AG09309 (cell line): ENCODE measurements around the gene PSMC3.

Source experiments
- DNase-seq: peaks from one replicate; pipeline ENCODE4 v3.0.0-alpha.2; 2010; ENCODE audit warnings: low read depth
- H3K4me3 ChIP-seq: 2 replicates; pipeline ENCODE4 v1.5.1; 2011; ENCODE audit warnings: mild to moderate bottlenecking, low read depth, low read length, moderate library complexity; ENCODE audit not compliant: control insufficient read depth
- TF ChIP-seq, protein P1 (sequence below): IDR thresholded peaks from 2 replicates; pipeline ENCODE4 v1.5.1; 2011; ENCODE audit warnings: mild to moderate bottlenecking, low read depth, low read length, inconsistent platforms; ENCODE audit not compliant: insufficient read depth, control insufficient read depth; ENCODE audit errors: missing control alignments

PSMC3 gene

DNA sequence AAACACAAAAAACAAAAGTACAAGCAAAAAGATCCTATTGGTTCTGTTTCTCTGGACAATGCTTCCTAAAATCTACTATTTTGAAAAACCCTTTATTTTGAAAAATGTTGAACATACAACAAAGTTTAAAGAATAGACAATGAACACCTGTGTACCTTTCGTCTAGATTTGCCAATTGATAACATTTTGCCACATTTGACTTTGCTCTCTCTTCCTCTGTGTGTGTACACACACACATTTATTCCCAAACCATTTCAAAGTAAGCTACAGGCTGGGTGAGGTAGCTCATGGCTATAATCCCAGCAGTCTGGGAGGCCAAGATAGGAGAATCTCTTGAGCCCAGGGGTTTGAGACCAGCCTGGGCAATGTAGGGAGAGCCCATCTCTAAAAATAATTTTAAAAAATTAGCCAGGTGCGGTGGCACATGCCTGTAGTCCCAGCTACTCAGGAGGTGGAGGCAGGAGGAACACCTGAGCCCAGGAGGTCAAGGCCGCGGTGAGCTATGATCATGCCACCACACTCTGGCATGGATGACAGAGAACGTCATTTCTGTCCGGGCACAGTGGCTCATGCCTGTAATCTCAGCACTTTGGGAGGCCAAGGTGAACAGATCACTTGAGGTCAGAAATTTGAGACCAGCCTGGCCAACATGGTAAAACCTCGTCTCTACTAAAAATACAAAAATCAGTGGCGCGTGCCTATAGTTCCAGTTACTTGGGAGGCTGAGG lies 5.3 kb upstream of the PSMC3 start:
- no peak overlapping the region for H3K4me3 ChIP-seq
- TF ChIP-seq, protein P1, sequence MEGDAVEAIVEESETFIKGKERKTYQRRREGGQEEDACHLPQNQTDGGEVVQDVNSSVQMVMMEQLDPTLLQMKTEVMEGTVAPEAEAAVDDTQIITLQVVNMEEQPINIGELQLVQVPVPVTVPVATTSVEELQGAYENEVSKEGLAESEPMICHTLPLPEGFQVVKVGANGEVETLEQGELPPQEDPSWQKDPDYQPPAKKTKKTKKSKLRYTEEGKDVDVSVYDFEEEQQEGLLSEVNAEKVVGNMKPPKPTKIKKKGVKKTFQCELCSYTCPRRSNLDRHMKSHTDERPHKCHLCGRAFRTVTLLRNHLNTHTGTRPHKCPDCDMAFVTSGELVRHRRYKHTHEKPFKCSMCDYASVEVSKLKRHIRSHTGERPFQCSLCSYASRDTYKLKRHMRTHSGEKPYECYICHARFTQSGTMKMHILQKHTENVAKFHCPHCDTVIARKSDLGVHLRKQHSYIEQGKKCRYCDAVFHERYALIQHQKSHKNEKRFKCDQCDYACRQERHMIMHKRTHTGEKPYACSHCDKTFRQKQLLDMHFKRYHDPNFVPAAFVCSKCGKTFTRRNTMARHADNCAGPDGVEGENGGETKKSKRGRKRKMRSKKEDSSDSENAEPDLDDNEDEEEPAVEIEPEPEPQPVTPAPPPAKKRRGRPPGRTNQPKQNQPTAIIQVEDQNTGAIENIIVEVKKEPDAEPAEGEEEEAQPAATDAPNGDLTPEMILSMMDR, result no peak
- no peak for DNase-seq

DNA sequence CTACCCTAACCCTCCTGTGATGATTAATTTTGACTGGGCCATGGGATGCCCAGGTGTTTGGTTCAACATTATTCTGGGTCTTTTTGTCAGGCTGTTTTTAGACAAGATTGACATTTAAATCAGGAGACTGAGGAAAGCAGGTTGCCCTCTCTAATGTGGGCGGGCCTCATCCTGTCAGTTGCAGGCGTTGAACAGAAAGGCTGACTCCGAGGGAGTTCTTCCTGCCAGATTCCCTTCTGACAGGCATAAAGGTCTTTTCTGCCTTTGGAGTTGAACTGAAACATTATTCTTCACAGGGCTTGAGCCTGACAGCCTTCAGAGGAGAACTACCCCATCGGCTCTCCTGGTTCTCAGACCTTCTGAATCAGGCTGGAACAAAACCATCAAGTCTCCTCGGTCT lies 4.3 kb upstream of the PSMC3 start:
- no peak overlapping the region for H3K4me3 ChIP-seq
- DNase-seq, result no peak
- TF ChIP-seq, protein P1, result no peak

DNA sequence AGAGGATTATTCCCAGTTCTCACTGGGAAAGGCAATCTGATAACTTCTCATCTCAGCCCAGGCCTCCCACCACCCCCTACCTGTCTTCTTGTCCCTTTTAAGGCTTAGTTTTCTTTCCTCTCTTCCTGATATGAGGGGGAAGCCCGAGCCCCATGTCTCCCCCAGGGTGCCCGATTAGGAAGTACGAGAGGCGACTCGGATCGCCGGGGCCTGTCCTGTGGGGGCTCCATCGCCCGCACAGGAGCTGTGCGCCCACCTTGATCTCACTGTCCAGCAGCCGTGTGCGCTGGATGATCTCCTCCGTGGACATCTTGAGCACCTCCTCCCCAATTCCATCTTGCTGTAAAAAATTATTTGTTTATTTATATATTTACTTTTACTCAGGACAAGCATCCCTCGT lies 628 bp downstream of the PSMC3 start:
- DNase-seq, result no peak
- peak overlapping the region; percentile 98 for H3K4me3 ChIP-seq
- TF ChIP-seq, protein P1, result no peak

DNA sequence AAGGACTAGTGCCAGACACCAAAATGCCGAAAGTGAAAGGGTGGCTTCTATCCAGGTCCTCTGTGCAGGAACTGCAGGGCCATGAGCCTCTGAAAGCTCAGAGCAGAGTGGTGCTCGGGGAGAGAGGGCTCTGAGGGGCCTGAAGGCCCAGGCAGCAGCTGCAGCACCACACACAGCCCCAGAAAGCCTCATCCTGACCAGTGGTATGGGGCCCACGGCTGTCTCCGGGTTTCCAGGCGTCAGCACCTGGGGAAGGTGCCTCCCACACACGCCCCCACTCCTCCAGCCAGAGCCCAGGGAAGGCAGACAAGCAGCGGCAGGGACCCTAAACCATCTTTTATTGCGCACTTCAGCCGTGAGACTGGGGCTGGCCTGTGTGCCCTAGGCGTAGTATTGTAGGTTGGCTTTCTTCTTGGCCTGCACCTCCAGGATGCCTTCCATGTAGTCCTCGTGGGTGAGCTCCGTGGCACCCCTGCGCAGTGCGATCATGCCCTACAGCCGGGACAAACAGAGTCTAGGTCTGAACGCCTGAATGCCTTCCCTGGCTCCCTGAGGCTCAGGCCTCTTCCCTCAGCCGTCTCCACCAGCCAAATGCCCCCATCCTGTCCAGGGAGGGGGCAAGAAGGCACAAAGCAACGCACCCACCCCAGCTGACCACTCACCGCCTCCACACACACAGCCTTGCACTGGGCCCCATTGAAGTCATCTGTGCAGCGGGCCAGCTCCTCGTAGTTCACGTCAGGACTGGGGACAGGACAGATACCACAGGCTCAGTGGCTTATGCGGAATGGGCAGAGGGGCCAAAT lies 7.6 kb downstream of the PSMC3 start:
- no peak overlapping the region for H3K4me3 ChIP-seq
- DNase-seq, result no peak
- TF ChIP-seq, protein P1, result no peak

DNA sequence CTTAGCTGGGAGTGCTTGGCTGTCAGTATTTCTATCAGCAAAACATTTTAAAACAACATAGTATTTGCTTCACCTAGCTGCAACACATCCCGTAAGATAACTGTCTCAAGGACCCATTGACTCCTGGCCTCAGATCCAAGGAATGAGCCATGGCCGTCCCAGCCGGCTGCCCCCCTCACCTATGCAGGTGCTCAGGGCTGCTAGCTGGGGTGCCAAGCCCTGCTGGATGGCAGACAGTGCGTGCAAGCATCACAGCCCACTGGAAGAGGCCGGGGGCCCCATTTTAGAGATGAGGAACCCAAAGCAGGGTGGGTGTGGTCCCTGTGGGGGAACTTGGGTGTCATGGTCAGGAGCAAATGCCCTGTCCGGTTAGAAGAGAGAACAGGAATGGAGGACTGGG lies 8.5 kb downstream of the PSMC3 start:
- TF ChIP-seq, protein P1, result no peak
- DNase-seq, result no peak
- no peak overlapping the region for H3K4me3 ChIP-seq

DNA sequence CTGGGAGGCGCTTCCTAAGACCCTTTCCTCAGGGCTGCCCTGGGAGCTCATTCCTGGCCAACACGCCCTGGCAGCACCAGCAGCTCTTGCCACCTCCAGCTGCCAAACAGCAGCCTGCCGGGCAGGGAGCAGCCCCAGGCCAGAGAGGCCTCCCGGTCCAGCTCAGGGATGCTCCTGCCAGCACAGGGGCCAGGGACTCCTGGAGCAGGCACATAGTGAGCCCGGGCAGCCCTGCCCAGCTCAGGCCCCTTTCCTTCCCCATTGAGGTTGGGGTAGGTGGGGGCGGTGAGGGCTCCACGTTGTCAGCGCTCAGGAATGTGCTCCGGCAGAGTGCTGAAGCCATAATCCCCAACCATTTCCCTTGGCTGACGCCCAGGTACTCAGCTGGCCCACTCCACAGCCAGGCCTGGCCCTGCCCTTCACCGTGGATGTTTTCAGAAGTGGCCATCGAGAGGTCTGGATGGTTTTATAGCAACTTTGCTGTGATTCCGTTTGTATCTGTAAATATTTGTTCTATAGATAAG lies 10.2 kb downstream of the PSMC3 start:
- DNase-seq, result peak; percentile 81
- TF ChIP-seq, protein P1, result no peak
- no peak overlapping the region for H3K4me3 ChIP-seq
